Loucy (cell line): ENCODE results near the gene IL10RB.

Source experiments
- H2AFZ ChIP-seq: fragments of 200-600 bp; sonication (generic); 2 replicates; pipeline ENCODE4 v1.6.0; 2016; ENCODE audit warnings: antibody characterized with exemption, mild to moderate bottlenecking, low read length, moderate library complexity
- H3F3A ChIP-seq: fragments of 200-600 bp; 2 replicates; pipeline ENCODE4 v1.6.0; 2016; ENCODE audit warnings: antibody characterized with exemption, low read depth, mild to moderate bottlenecking
- H3K27me3 ChIP-seq: fragments of 200-600 bp; sonication (generic); 2 replicates; pipeline ENCODE4 v1.6.1; 2014; ENCODE audit warnings: low read length, mild to moderate bottlenecking; ENCODE audit not compliant: insufficient read depth, poor library complexity, severe bottlenecking
- H3K36me3 ChIP-seq: fragments of 200-600 bp; sonication (generic); 2 replicates; pipeline ENCODE4 v1.6.1; 2016; ENCODE audit warnings: low read length; ENCODE audit not compliant: insufficient read depth
- H3K4me1 ChIP-seq: fragments of 200-600 bp; sonication (generic); 2 replicates; pipeline ENCODE4 v1.5.1; 2014; ENCODE audit warnings: low read length, mild to moderate bottlenecking; ENCODE audit not compliant: insufficient read depth, poor library complexity, severe bottlenecking
- H3K4me2 ChIP-seq: fragments of 200-600 bp; sonication (generic); 2 replicates; pipeline ENCODE4 v1.6.0; 2014; ENCODE audit warnings: antibody characterized with exemption, low read length, low read depth, mild to moderate bottlenecking; ENCODE audit not compliant: poor library complexity, severe bottlenecking
- H3K4me3 ChIP-seq: fragments of 200-600 bp; sonication (generic); 2 replicates; pipeline ENCODE4 v1.5.1; 2014; ENCODE audit warnings: low read length, mild to moderate bottlenecking, mixed read lengths; ENCODE audit not compliant: poor library complexity, severe bottlenecking
- H3K79me2 ChIP-seq: fragments of 200-600 bp; sonication (generic); 2 replicates; pipeline ENCODE4 v1.6.1; 2014; ENCODE audit warnings: low read length; ENCODE audit not compliant: insufficient read depth
- H3K9ac ChIP-seq: fragments of 200-600 bp; sonication (generic); 2 replicates; pipeline ENCODE4 v1.6.0; 2014; ENCODE audit warnings: mild to moderate bottlenecking, low read depth, low read length, moderate library complexity; ENCODE audit not compliant: poor library complexity, severe bottlenecking
- H3K9me2 ChIP-seq: fragments of 200-600 bp; sonication (generic); replicated peaks from 2 replicates; pipeline ENCODE4 v1.6.1; 2016; ENCODE audit warnings: low read depth, low read length, mixed read lengths
- H3K9me3 ChIP-seq: fragments of 200-600 bp; sonication (generic); 2 replicates; pipeline ENCODE4 v1.6.1; 2014; ENCODE audit warnings: mild to moderate bottlenecking, antibody characterized with exemption, low read length, low read depth; ENCODE audit not compliant: insufficient read depth
- H4K20me1 ChIP-seq: fragments of 200-600 bp; sonication (generic); 2 replicates; pipeline ENCODE4 v1.6.0; 2014; ENCODE audit warnings: antibody characterized with exemption, low read length, mild to moderate bottlenecking; ENCODE audit not compliant: insufficient read depth, poor library complexity, severe bottlenecking
- EZH2phosphoT487 ChIP-seq: fragments of 200-600 bp; IDR thresholded peaks from 2 replicates; pipeline ENCODE4 v1.6.1; 2018; ENCODE audit warnings: antibody characterized with exemption, mild to moderate bottlenecking, moderate library complexity, borderline replicate concordance
- TF ChIP-seq, protein P1 (sequence below): fragments of 200-600 bp; sonication (generic); conservative IDR thresholded peaks from 2 replicates; pipeline ENCODE4 v1.5.1; 2014; ENCODE audit warnings: mild to moderate bottlenecking, antibody characterized with exemption, low read length

The IL10RB gene

DNA sequence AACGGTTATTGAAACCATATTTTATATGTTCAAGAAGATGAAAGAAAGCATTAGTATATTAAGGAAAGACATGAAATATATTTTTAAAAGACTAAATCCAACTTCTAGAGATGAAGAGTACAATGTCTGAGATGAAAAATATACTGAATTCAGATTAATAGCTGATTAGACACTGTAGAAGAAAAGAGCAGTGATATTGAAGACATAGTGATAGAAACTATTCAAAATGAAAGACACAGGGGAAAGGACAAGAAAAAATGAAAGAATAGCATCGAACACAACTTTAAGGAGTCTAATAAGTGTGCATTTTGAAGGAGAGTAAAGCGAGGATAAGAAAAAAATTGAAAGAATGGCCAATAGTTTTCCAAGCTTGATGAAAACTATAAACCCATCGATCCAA lies 47.4 kb downstream of the IL10RB start:
- no peaks in the 10 kb centered on the region for H3K9me2 ChIP-seq
- no peak overlapping the region for H3K4me3 ChIP-seq
- peaks cover 12% of the 10 kb centered on the region for H3K4me1 ChIP-seq
- H4K20me1 ChIP-seq: no peaks in the 10 kb centered on the region
- no peak overlapping the region for H3K4me2 ChIP-seq
- H2AFZ ChIP-seq: no peak overlapping the region
- H3F3A ChIP-seq: peaks cover 11% of the 10 kb centered on the region
- H3K79me2 ChIP-seq: no peaks in the 10 kb centered on the region
- no peaks in the 10 kb centered on the region for H3K27me3 ChIP-seq
- no peaks in the 10 kb centered on the region for H3K36me3 ChIP-seq
- TF ChIP-seq, protein P1, sequence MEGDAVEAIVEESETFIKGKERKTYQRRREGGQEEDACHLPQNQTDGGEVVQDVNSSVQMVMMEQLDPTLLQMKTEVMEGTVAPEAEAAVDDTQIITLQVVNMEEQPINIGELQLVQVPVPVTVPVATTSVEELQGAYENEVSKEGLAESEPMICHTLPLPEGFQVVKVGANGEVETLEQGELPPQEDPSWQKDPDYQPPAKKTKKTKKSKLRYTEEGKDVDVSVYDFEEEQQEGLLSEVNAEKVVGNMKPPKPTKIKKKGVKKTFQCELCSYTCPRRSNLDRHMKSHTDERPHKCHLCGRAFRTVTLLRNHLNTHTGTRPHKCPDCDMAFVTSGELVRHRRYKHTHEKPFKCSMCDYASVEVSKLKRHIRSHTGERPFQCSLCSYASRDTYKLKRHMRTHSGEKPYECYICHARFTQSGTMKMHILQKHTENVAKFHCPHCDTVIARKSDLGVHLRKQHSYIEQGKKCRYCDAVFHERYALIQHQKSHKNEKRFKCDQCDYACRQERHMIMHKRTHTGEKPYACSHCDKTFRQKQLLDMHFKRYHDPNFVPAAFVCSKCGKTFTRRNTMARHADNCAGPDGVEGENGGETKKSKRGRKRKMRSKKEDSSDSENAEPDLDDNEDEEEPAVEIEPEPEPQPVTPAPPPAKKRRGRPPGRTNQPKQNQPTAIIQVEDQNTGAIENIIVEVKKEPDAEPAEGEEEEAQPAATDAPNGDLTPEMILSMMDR: no peak
- no peak for TF ChIP-seq EZH2phosphoT487
- H3K9ac ChIP-seq: no peak overlapping the region
- H3K9me3 ChIP-seq: 0 out of 2 replicates have a peak, but pooled peaks cover 3% of the 10 kb centered on the region

DNA sequence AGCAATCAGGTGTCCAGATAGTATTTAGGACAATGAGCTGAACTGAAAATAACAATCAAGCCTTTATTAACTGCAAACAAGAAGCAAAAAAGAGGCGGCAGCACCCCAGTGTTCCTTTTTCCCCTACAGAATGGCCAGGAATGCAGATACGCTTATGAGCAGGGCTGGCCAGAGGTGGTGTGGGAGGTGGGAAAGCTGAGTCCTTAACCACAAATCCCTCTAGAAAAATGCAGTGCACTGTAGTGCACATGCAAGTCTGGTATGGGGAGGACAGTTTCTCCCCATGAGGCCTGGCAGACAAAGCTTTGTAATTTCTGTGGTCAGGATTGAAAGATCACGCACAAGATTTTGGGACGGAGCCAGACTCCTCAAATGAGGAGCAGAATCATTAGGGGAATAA lies 47.9 kb downstream of the IL10RB start:
- H3K27me3 ChIP-seq: no peaks in the 10 kb centered on the region
- H3K9ac ChIP-seq: no peak overlapping the region
- H3K9me2 ChIP-seq: no peaks in the 10 kb centered on the region
- H4K20me1 ChIP-seq: no peaks in the 10 kb centered on the region
- 0 out of 2 replicates have a peak, but pooled peaks cover 3% of the 10 kb centered on the region for H3K9me3 ChIP-seq
- no peak for TF ChIP-seq EZH2phosphoT487
- TF ChIP-seq, protein P1: no peak
- H3K36me3 ChIP-seq: no peaks in the 10 kb centered on the region
- H3K4me3 ChIP-seq: no peak overlapping the region
- H3K79me2 ChIP-seq: no peaks in the 10 kb centered on the region
- no peak overlapping the region for H2AFZ ChIP-seq
- peaks cover 7% of the 10 kb centered on the region for H3K4me1 ChIP-seq
- no peak overlapping the region for H3K4me2 ChIP-seq
- peaks cover 6% of the 10 kb centered on the region for H3F3A ChIP-seq

DNA sequence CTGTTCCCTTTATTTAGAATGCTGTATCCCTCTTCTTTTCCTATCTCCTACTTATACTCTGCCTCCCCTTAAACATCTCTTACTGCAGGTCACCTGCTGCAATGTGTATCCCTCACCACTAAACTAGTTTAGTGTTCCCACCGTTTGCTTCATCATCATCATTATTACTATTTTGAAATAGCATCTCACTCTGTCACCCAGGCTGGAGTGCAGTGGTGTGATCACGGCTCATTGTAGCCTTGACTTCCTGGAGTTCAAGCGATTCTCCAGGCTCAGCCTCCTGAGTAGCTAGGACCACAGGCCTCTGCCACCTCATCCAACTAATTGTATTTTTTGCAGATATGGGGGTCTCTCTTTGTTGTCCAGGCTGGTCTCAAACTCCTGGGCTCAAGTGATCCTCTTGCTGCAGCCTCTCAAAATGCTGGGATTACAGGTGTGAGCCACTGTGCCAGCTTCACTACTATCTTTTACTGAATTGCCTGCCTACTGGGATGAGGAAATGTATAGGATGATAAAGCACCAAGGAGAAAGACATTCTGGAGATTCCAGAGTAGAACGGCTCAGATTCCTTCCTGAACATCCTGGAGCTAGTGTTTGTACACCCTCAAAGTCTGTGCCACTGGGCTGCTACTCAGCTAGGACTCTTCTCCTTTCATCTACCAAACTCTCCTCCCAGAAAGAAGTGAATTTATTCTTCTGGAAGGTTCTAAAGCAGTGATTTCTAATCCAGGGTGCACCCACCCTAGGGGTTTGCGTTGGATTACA lies 50.0 kb downstream of the IL10RB start:
- H4K20me1 ChIP-seq: no peaks in the 10 kb centered on the region
- H2AFZ ChIP-seq: peak overlapping the region; percentile 15; the same call in 1 of the 2 replicates
- H3K36me3 ChIP-seq: no peaks in the 10 kb centered on the region
- no peaks in the 10 kb centered on the region for H3K27me3 ChIP-seq
- H3K9me2 ChIP-seq: no peaks in the 10 kb centered on the region
- H3K4me1 ChIP-seq: no peaks in the 10 kb centered on the region
- no peak overlapping the region for H3K9ac ChIP-seq
- no peaks in the 10 kb centered on the region for H3F3A ChIP-seq
- no peak overlapping the region for H3K4me3 ChIP-seq
- no peak overlapping the region for H3K4me2 ChIP-seq
- no peaks in the 10 kb centered on the region for H3K79me2 ChIP-seq
- TF ChIP-seq EZH2phosphoT487: no peak
- TF ChIP-seq, protein P1: no peak
- no peaks in the 10 kb centered on the region for H3K9me3 ChIP-seq
